DND-41 (cell line): Measurements from ENCODE around the gene RPL36A.

Source experiments
- EZH2 ChIP-seq: IDR thresholded peaks from 3 replicates; pipeline ENCODE4 v1.6.1; 2012; ENCODE audit warnings: borderline replicate concordance, low read depth, mild to moderate bottlenecking, moderate library complexity, low read length, inconsistent platforms; ENCODE audit not compliant: severe bottlenecking
- TF ChIP-seq, protein P1 (sequence below): IDR thresholded peaks from 2 replicates; pipeline ENCODE4 v1.5.1; 2012; ENCODE audit warnings: borderline replicate concordance, low read length, moderate library complexity, mild to moderate bottlenecking; ENCODE audit not compliant: poor library complexity, severe bottlenecking; ENCODE audit errors: extremely low read depth

DNA sequence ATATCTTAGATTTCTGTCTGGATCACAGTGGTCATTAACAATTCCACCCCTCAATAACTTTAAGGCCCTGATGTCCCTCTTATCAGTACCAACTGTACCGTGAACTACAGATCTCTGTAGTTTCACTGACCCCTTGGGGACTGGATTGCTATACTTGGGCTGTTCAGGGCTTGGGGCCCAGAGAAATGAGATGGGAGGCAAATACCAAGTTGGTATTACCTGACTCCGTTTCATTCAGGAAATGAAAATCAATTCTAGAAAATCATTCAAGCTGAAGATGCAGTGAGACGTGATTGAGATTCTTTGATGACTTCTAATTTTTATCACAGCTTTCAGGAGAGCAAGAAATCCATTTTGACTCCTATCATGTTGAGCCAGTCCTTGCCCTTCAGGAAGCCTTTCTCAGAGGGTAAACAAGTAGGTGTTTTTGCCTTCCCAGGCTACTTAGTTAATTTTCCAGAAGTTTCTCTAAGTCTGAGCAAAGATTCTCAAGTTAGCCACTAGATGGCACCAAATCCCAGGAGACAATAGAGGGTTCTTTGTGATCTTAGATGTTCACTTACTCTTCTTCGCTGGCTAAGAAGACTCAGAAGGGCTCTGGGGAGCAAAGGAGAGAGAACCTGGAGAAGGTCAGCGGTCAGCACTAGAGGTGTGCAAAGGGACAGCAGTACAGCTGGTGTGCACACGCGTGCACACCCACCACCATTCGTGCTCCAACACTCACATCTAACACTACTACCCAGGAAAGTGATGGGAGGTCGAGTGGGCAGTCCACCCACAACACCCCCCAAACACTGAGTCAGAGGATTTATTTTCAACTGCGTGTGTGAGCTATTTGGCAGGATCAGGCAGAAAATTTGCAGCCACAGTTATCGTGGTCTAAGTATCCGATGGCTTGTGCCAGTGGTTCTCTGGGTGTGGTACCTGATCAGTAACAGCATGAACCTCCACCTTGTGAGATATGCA is 24.7 kb downstream of the RPL36A start:
- TF ChIP-seq, protein P1, sequence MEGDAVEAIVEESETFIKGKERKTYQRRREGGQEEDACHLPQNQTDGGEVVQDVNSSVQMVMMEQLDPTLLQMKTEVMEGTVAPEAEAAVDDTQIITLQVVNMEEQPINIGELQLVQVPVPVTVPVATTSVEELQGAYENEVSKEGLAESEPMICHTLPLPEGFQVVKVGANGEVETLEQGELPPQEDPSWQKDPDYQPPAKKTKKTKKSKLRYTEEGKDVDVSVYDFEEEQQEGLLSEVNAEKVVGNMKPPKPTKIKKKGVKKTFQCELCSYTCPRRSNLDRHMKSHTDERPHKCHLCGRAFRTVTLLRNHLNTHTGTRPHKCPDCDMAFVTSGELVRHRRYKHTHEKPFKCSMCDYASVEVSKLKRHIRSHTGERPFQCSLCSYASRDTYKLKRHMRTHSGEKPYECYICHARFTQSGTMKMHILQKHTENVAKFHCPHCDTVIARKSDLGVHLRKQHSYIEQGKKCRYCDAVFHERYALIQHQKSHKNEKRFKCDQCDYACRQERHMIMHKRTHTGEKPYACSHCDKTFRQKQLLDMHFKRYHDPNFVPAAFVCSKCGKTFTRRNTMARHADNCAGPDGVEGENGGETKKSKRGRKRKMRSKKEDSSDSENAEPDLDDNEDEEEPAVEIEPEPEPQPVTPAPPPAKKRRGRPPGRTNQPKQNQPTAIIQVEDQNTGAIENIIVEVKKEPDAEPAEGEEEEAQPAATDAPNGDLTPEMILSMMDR, result peak; percentile 70
- no peak for TF ChIP-seq EZH2
